Measurements from ENCODE around the gene RNU7-1. TPM values are rescaled to one million over a fixed set of nuclear protein-coding genes. Genes with fewer than 3 reads are reported as not detected.
A peak's percentile ranks its signal among the peaks of the same experiment; 100 is the strongest.

RNU7-1 gene
- total and polyA plus RNA-seq, 10 of the 15 experiments (the other 5 are each of a cell fraction or from before 2014, with no cell fraction given): not detected

DNA sequence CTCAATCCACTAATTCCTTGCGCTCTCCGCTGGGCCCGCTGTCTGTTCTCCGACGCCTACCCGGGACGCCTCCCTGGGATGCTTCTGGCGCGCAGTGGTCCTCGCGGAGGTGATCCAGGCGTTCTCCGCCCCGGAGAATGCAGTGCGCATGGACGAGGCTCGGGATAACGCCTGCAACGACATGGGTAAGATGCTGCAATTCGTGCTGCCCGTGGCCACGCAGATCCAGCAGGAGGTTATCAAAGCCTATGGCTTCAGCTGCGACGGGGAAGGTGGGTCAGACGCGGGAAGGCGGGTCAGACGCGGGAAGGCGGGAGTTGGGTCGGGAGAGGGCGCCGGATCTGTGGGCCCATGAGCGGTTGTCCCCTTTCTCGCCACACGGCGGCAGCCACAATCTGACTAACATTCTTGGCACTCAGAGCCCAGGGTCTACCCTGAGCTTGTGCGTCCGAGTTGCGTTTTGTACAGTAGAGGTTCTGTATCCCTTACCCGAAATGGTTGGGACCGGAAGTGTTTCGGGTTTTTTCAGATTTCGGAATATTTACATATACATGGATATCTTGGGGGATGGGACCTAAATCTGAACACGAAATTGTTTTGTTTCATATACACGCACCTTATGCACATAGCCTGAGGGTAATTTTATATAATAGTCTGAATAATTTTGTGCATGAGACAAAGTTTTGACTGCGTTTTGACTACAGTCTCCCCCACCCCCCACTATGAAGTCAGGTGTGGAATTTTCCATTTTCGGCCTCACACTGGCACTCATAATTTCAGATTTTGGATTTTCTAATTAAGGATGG, 968 bp downstream of the RNU7-1 start (continued):
- TF ChIP-seq CREB1 (IDR thresholded peaks at IDR 0.05; ENCODE audit: low read depth): no peak
- no peak for TF ChIP-seq SUPT20H (IDR thresholded peaks at IDR 0.05; ENCODE audit: borderline replicate concordance, control insufficient read depth, low read depth, low read length)
- peak; percentile 85; the same call in 1 of the 2 replicates for TF ChIP-seq ZSCAN29 (IDR thresholded peaks at IDR 0.05)
- TF ChIP-seq NRF1 (conservative IDR thresholded peaks at IDR 0.05; ENCODE audit: low read depth, low read length): no peak
- TF ChIP-seq IKZF2 (IDR thresholded peaks at IDR 0.05): peak; percentile 97
- TF ChIP-seq, protein P1, sequence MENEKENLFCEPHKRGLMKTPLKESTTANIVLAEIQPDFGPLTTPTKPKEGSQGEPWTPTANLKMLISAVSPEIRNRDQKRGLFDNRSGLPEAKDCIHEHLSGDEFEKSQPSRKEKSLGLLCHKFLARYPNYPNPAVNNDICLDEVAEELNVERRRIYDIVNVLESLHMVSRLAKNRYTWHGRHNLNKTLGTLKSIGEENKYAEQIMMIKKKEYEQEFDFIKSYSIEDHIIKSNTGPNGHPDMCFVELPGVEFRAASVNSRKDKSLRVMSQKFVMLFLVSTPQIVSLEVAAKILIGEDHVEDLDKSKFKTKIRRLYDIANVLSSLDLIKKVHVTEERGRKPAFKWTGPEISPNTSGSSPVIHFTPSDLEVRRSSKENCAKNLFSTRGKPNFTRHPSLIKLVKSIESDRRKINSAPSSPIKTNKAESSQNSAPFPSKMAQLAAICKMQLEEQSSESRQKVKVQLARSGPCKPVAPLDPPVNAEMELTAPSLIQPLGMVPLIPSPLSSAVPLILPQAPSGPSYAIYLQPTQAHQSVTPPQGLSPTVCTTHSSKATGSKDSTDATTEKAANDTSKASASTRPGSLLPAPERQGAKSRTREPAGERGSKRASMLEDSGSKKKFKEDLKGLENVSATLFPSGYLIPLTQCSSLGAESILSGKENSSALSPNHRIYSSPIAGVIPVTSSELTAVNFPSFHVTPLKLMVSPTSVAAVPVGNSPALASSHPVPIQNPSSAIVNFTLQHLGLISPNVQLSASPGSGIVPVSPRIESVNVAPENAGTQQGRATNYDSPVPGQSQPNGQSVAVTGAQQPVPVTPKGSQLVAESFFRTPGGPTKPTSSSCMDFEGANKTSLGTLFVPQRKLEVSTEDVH (IDR thresholded peaks at IDR 0.05; ENCODE audit: low read depth, partially characterized antibody): peak; percentile 25
- TF ChIP-seq TCF7 (IDR thresholded peaks at IDR 0.05; ENCODE audit: borderline replicate concordance): no peak
- TF ChIP-seq ATF7 (IDR thresholded peaks at IDR 0.05; ENCODE audit: low read depth): no peak
- TF ChIP-seq, protein P2, sequence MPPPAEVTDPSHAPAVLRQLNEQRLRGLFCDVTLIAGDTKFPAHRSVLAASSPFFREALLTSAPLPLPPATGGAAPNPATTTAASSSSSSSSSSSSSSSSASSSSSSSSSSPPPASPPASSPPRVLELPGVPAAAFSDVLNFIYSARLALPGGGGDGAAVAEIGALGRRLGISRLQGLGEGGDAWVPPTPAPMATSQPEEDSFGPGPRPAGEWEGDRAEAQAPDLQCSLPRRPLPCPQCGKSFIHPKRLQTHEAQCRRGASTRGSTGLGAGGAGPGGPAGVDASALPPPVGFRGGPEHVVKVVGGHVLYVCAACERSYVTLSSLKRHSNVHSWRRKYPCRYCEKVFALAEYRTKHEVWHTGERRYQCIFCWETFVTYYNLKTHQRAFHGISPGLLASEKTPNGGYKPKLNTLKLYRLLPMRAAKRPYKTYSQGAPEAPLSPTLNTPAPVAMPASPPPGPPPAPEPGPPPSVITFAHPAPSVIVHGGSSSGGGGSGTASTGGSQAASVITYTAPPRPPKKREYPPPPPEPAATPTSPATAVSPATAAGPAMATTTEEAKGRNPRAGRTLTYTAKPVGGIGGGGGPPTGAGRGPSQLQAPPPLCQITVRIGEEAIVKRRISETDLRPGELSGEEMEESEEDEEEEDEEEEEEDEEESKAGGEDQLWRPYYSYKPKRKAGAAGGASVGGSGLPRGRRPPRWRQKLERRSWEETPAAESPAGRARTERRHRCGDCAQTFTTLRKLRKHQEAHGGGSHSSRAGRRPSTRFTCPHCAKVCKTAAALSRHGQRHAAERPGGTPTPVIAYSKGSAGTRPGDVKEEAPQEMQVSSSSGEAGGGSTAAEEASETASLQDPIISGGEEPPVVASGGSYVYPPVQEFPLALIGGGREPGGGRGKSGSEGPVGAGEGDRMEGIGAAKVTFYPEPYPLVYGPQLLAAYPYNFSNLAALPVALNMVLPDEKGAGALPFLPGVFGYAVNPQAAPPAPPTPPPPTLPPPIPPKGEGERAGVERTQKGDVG (CRISPR knock-in tag; IDR thresholded peaks at IDR 0.05): no peak
- TF ChIP-seq NR2F1 (conservative IDR thresholded peaks at IDR 0.05): peak; percentile 43; the same call in 1 of the 2 replicates
- TF ChIP-seq TCF12 (IDR thresholded peaks at IDR 0.05; ENCODE audit: low read depth, low read length): 0 out of 2 replicates have a peak, but pooled peaks have one; percentile 21
- TF ChIP-seq, protein P3, sequence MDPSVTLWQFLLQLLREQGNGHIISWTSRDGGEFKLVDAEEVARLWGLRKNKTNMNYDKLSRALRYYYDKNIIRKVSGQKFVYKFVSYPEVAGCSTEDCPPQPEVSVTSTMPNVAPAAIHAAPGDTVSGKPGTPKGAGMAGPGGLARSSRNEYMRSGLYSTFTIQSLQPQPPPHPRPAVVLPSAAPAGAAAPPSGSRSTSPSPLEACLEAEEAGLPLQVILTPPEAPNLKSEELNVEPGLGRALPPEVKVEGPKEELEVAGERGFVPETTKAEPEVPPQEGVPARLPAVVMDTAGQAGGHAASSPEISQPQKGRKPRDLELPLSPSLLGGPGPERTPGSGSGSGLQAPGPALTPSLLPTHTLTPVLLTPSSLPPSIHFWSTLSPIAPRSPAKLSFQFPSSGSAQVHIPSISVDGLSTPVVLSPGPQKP (IDR thresholded peaks at IDR 0.05; ENCODE audit: low read depth, low read length): peak; percentile 96
- TF ChIP-seq BMI1 (IDR thresholded peaks at IDR 0.05; ENCODE audit: borderline replicate concordance): no peak
- no peak for TF ChIP-seq POLR2AphosphoS2 (IDR thresholded peaks at IDR 0.05; ENCODE audit: low read depth, low read length)
- peak; percentile 45; the same call in 1 of the 2 replicates for TF ChIP-seq PAX5 (IDR thresholded peaks at IDR 0.05; ENCODE audit: borderline replicate concordance, low read depth, low read length)
- TF ChIP-seq POLR2A (IDR thresholded peaks at IDR 0.05; ENCODE audit: low read depth, low read length): peak; percentile 87
- TF ChIP-seq WRNIP1 (IDR thresholded peaks at IDR 0.05; ENCODE audit: borderline replicate concordance, low read depth, low read length): no peak
- TF ChIP-seq, protein P4, sequence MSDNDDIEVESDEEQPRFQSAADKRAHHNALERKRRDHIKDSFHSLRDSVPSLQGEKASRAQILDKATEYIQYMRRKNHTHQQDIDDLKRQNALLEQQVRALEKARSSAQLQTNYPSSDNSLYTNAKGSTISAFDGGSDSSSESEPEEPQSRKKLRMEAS (IDR thresholded peaks at IDR 0.05; ENCODE audit: low read depth, low read length): no peak; the same call in 1 of the 2 replicates
- TF ChIP-seq STAT1 (conservative IDR thresholded peaks at IDR 0.05): 0 out of 2 replicates have a peak, but pooled peaks have one; percentile 24
- no peak for TF ChIP-seq EZH2 (IDR thresholded peaks at IDR 0.05; ENCODE audit: borderline replicate concordance, control insufficient read depth, low read depth, low read length)
- 0 out of 2 replicates have a peak, but pooled peaks have one; percentile 8 for TF ChIP-seq DPF2 (IDR thresholded peaks at IDR 0.05)
- no peak for TF ChIP-seq SMAD5 (IDR thresholded peaks at IDR 0.05; ENCODE audit: low read depth)

Data from GM12878 (cell line).